ENCODE data around the gene SNX24. TPM values are rescaled to one million over a fixed set of nuclear protein-coding genes. Genes with fewer than 3 reads are reported as not detected.

Gene SNX24
- total RNA-seq, 1 experiment from 2014 or later, result 10.8 TPM

GRCh38 chr5:123047706-123048105, 202.3 kb downstream of the SNX24 start (continued):
- TF ChIP-seq MAX (IDR thresholded peaks at IDR 0.05), result no peak
- TF ChIP-seq JUND (IDR thresholded peaks at IDR 0.05), result no peak
- TF ChIP-seq EZH2 (IDR thresholded peaks at IDR 0.05), result no peak
- TF ChIP-seq FOSL1 (IDR thresholded peaks at IDR 0.05; ENCODE audit: low read depth), result no peak
- TF ChIP-seq REST (IDR thresholded peaks at IDR 0.05; ENCODE audit: low read depth), result no peak
- TF ChIP-seq EGR1 (IDR thresholded peaks at IDR 0.05; ENCODE audit: low read depth), result no peak
- no peak for TF ChIP-seq ATF3 (IDR thresholded peaks at IDR 0.05)
- TF ChIP-seq RAD21 (IDR thresholded peaks at IDR 0.05; ENCODE audit: low read depth), result no peak
- TF ChIP-seq ZFX (IDR thresholded peaks at IDR 0.05), result no peak
- no peak for TF ChIP-seq EZH2phosphoT487 (IDR thresholded peaks at IDR 0.05; ENCODE audit: borderline replicate concordance)
- TF ChIP-seq POLR2AphosphoS5 (IDR thresholded peaks at IDR 0.05; ENCODE audit: low read depth, low read length), result no peak
- no peak for TF ChIP-seq CEBPB (IDR thresholded peaks at IDR 0.05; ENCODE audit: low read depth)
- no peak for TF ChIP-seq SIN3A (IDR thresholded peaks at IDR 0.05; ENCODE audit: low read depth)
- TF ChIP-seq SP1 (IDR thresholded peaks at IDR 0.05; ENCODE audit: low read depth), result no peak

- H3K36me3 ChIP-seq (ENCODE audit: control insufficient read depth in 1 of 2, insufficient read depth in 2 of 2, low read length in 2 of 2), result no peaks in the 10 kb centered on the region
- intact Hi-C loops (cut with micrococcal nuclease), result no loop called here
- no peaks in the 10 kb centered on the region for H3K9me2 ChIP-seq (ENCODE audit: insufficient read depth)
- no peak overlapping the region for H2AFZ ChIP-seq (ENCODE audit: low read depth, low read length, poor library complexity, severe bottlenecking)
- H3K9me3 ChIP-seq (ENCODE audit: control insufficient read depth in 1 of 2, insufficient read depth in 1 of 2, low read depth in 1 of 2, low read length in 2 of 2), result no peaks in the 10 kb centered on the region
- no peak overlapping the region for H3K27ac ChIP-seq (ENCODE audit: low read depth, low read length)
- no peaks in the 10 kb centered on the region for H3K4me1 ChIP-seq (ENCODE audit: control insufficient read depth in 1 of 2, insufficient read depth in 2 of 2, low read length in 2 of 2)
- H3K4me2 ChIP-seq (ENCODE audit: low read length), result no peak overlapping the region
- no peak for DNase-seq (ENCODE audit: low read depth, low spot score)
- no peak for ATAC-seq
- RAD21 ChIA-PET (ENCODE audit: low non-redundant PET in 1 of 2, low total read pairs in 2 of 2, uncharacterized antibody in 2 of 2, unreplicated experiment in 2 of 2), result no interaction called here
- no TSS peak for BruUV-seq (replicated peaks)
- CTCF ChIA-PET, result no interaction called here
- POLR2A ChIA-PET, result no interaction called here
- no peak overlapping the region for H3K4me3 ChIP-seq (replicated peaks in 1 of 2; ENCODE audit: low read depth in 1 of 2, low read length in 2 of 2)
- no peaks in the 10 kb centered on the region for H4K20me1 ChIP-seq (ENCODE audit: insufficient read depth)
- TF ChIP-seq REST (IDR thresholded peaks at IDR 0.05; ENCODE audit: low read depth), result no peak
- no peak for TF ChIP-seq SP1 (IDR thresholded peaks at IDR 0.05; ENCODE audit: low read depth)
- TF ChIP-seq JUND (IDR thresholded peaks at IDR 0.05), result no peak
- no peak for TF ChIP-seq EZH2phosphoT487 (IDR thresholded peaks at IDR 0.05; ENCODE audit: borderline replicate concordance)
- TF ChIP-seq TCF7L2 (IDR thresholded peaks at IDR 0.05; ENCODE audit: borderline replicate concordance, extremely low read depth, insufficient read depth, insufficient read length), result no peak
- H3K27me3 ChIP-seq (ENCODE audit: insufficient read depth, low read length), result no peaks in the 10 kb centered on the region
- no peaks in the 10 kb centered on the region for H3K79me2 ChIP-seq (ENCODE audit: insufficient read depth, low read length)
- no peak overlapping the region for H3K9ac ChIP-seq (ENCODE audit: low read length)
Measured at GRCh38 chr5:123051206-123051605, 205.8 kb downstream of the SNX24 start.
